ENCODE data around the gene ACAN. TPM values are rescaled to one million over a fixed set of nuclear protein-coding genes. Genes with fewer than 3 reads are reported as not detected.

Gene ACAN
- total and polyA plus RNA-seq, 2 of the 8 experiments (the other 6 are each of a cell fraction or from before 2014, with no cell fraction given) = 0.71 to 0.73 TPM

DNA sequence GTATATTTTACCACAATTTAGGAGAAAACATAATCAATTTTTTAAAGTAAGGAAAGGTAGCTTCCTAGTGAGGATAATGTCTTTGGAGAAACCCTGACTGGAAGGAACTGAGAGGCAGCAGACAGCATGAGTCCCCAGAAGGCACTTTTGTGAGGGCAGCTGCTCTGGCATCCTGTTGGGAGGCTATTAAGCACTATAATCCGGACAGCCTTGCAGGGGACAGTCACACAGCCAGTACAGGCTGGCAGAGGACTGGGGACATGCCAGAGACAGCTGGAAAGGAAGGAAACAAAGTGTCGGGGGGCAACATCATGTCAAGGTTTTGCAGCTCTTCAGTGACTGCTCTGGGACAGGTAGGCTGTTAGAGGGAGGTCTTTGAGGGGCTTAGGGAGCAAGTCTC lies 15.7 kb downstream of the ACAN start:
- POLR2A ChIA-PET (ENCODE audit: partially characterized antibody) = interaction anchor here (1.2 kb wide), 1 partner anchor 9 kb away, joined by 3 read pairs; no protein-coding TSS in a partner anchor

More for the DNA sequence above, 15.7 kb downstream of the ACAN start:
- no peak for FAIRE-seq
- Histone ChIP-seq H3K56ac (replicated peaks; ENCODE audit: insufficient read length, low read depth, low read length) (no peak overlapping the region), H3K9me3 (ENCODE audit: insufficient read depth in 2 of 2, low read depth in 1 of 2, low read length in 1 of 2) (no peaks in the 10 kb centered on the region), H3K23ac (ENCODE audit: insufficient read length) (no peak overlapping the region), H3K27me3 (replicated peaks in 1 of 4; ENCODE audit: control insufficient read depth in 3 of 4, extremely low read depth in 1 of 4, insufficient read depth in 3 of 4, low read length in 3 of 4) (no peaks in the 10 kb centered on the region), H3K23me2 (ENCODE audit: low read depth, low read length) (no peaks in the 10 kb centered on the region), H3K4me1 (replicated peaks in 1 of 4; ENCODE audit: control insufficient read depth in 3 of 4, insufficient read depth in 4 of 4, low read length in 3 of 4) (no peaks in the 10 kb centered on the region), H2BK120ac (replicated peaks; ENCODE audit: low read depth, low read length) (no peak overlapping the region), H2AK5ac (ENCODE audit: low read depth, low read length) (no peak overlapping the region), H3K4me3 (ENCODE audit: extremely low read depth in 1 of 4, insufficient read depth in 2 of 4, low read depth in 3 of 4, low read length in 4 of 4) (no peak overlapping the region), H3K9ac (replicated peaks in 1 of 4; ENCODE audit: extremely low read depth in 1 of 4, low read depth in 3 of 4, low read length in 3 of 4) (no peak overlapping the region), H3K14ac (ENCODE audit: insufficient read length) (no peak overlapping the region), H3K79me2 (ENCODE audit: control insufficient read depth in 1 of 2, insufficient read depth in 2 of 2, low read length in 2 of 2) (no peaks in the 10 kb centered on the region), H3K79me1 (ENCODE audit: low read depth, low read length) (no peaks in the 10 kb centered on the region), H2BK15ac (ENCODE audit: low read length) (no peak overlapping the region), H2BK12ac (ENCODE audit: low read depth, low read length) (no peak overlapping the region), H2BK20ac (ENCODE audit: low read length) (no peak overlapping the region), H3K4me2 (ENCODE audit: insufficient read depth in 1 of 2, low read depth in 2 of 2, low read length in 2 of 2) (no peak overlapping the region), H4K20me1 (replicated peaks in 1 of 2; ENCODE audit: control insufficient read depth in 1 of 2, insufficient read depth in 2 of 2, low read length in 2 of 2) (no peaks in the 10 kb centered on the region), H4K91ac (replicated peaks; ENCODE audit: insufficient read length, low read length) (no peak overlapping the region), H2AFZ (ENCODE audit: low read length) (no peak overlapping the region), H4K8ac (ENCODE audit: extremely low read depth, insufficient read depth, low read length) (no peak overlapping the region), H3K36me3 (ENCODE audit: control insufficient read depth in 2 of 4, insufficient read depth in 4 of 4, low read length in 3 of 4) (no peaks in the 10 kb centered on the region), H3K27ac (ENCODE audit: low read depth, low read length) (no peak overlapping the region), H3K18ac (ENCODE audit: extremely low read depth, low read length) (no peak overlapping the region), H2BK5ac (ENCODE audit: low read depth, low read length) (no peak overlapping the region), H4K5ac (ENCODE audit: insufficient read length, low read depth, low read length) (no peak overlapping the region), H3K4ac (replicated peaks; ENCODE audit: insufficient read length, low read depth, low read length) (no peak overlapping the region)
- TF ChIP-seq HDAC6 (IDR thresholded peaks at IDR 0.05; ENCODE audit: low read depth, low read length) (no peak), SP1 (IDR thresholded peaks at IDR 0.05; ENCODE audit: low read depth, low read length) (no peak), CEBPB (IDR thresholded peaks at IDR 0.05; ENCODE audit: low read depth, low read length) (no peak), FOSL1 (IDR thresholded peaks at IDR 0.05; ENCODE audit: insufficient read depth, low read depth, low read length) (no peak)
- TF ChIP-seq, protein P1, sequence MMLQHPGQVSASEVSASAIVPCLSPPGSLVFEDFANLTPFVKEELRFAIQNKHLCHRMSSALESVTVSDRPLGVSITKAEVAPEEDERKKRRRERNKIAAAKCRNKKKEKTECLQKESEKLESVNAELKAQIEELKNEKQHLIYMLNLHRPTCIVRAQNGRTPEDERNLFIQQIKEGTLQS (IDR thresholded peaks at IDR 0.05; ENCODE audit: insufficient read depth, low read depth, low read length) = no peak
- TF ChIP-seq, protein P2, sequence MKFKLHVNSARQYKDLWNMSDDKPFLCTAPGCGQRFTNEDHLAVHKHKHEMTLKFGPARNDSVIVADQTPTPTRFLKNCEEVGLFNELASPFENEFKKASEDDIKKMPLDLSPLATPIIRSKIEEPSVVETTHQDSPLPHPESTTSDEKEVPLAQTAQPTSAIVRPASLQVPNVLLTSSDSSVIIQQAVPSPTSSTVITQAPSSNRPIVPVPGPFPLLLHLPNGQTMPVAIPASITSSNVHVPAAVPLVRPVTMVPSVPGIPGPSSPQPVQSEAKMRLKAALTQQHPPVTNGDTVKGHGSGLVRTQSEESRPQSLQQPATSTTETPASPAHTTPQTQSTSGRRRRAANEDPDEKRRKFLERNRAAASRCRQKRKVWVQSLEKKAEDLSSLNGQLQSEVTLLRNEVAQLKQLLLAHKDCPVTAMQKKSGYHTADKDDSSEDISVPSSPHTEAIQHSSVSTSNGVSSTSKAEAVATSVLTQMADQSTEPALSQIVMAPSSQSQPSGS (IDR thresholded peaks at IDR 0.05; ENCODE audit: low read length) = no peak
- TF ChIP-seq, protein P3, sequence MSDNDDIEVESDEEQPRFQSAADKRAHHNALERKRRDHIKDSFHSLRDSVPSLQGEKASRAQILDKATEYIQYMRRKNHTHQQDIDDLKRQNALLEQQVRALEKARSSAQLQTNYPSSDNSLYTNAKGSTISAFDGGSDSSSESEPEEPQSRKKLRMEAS (IDR thresholded peaks at IDR 0.05) = no peak
- 78% methylated on average over 2 of the region's 2 CpGs; no CpG with 5 or more reads in 1 of the 2 experiments for WGBS, 2 experiments (ENCODE audit: extremely low coverage in 1 of 2, insufficient coverage in 1 of 2, insufficient read length in 1 of 2, insufficient replicate concordance in 2 of 2, low coverage in 1 of 2, low lambda C conversion rate in 2 of 2, missing lambda C conversion rate in 1 of 2)
- no peak for DNase-seq (ENCODE audit: low read depth in 1 of 2, low spot score in 2 of 2)
- CTCF ChIA-PET (ENCODE audit: partially characterized antibody) = interaction anchor here (0.8 to 1.5 kb wide), 4 partner anchors 15 to 161 kb away, joined by 3 to 5 read pairs (median 4); no protein-coding TSS in a partner anchor
